Keratinocyte (primary cell): ENCODE results near the gene ANGPT4.

Experiments
- EZH2 ChIP-seq: IDR thresholded peaks from one replicate; pipeline ENCODE4 v1.6.1; 2012; ENCODE audit warnings: inconsistent platforms, mild to moderate bottlenecking, low read length, moderate library complexity
- TF ChIP-seq, protein P1 (sequence below), 3 experiments: IDR thresholded peaks in 1 of 3; conservative IDR thresholded peaks in 1 of 3; optimal IDR thresholded peaks in 1 of 3; 2 replicates in 2 of 3; 3 replicates in 1 of 3; pipeline versions ENCODE3 to v1.5.1; 2011; ENCODE audit warnings: low read length in 3 of 3, mild to moderate bottlenecking in 3 of 3, moderate library complexity in 2 of 3, control low read depth in 1 of 3, inconsistent platforms in 1 of 3; ENCODE audit not compliant: insufficient read depth in 2 of 3; ENCODE audit errors: extremely low read depth in 1 of 3

DNA sequence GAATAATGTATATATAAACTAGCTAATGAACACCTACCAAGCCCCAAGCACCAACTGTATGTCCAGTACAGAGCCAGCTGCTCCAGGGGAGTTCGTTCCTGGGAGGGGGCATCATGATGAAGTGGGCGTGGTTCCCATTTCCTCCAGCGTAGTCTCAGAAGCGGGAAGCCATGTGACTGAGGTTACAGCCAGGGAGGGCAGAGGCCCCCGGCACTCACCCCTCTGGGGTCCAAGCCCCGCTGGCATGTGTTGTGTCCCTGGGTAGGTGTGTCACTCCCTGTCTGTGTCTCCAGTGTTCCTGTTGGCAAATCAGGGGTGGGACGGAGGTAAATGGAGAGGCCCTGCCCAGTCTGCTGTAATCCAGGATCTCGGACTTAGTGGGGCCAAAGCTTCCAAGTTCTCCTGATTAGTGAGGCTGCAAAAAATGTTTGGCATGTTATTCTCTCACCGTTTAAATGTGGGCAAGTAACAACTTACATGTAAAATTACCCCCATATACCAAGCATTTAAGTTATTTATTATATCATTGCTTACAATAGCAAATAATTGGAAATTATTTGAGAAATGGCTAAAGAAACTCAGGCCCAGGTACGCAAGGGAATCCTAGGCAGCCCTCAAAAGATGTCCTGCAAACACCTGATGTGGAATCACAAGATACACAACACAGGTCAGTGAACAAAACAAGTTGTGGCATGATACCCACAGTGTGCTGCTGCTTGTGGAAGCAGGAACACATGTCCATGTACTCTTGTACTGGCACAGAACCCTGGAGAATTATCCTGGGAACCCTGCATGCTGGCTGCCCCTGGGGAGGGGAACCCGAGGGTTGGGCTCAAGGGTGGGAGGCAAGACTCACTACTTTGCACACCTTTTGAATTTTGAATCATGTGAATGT lies 60.4 kb downstream of the ANGPT4 start:
- TF ChIP-seq, protein P1, sequence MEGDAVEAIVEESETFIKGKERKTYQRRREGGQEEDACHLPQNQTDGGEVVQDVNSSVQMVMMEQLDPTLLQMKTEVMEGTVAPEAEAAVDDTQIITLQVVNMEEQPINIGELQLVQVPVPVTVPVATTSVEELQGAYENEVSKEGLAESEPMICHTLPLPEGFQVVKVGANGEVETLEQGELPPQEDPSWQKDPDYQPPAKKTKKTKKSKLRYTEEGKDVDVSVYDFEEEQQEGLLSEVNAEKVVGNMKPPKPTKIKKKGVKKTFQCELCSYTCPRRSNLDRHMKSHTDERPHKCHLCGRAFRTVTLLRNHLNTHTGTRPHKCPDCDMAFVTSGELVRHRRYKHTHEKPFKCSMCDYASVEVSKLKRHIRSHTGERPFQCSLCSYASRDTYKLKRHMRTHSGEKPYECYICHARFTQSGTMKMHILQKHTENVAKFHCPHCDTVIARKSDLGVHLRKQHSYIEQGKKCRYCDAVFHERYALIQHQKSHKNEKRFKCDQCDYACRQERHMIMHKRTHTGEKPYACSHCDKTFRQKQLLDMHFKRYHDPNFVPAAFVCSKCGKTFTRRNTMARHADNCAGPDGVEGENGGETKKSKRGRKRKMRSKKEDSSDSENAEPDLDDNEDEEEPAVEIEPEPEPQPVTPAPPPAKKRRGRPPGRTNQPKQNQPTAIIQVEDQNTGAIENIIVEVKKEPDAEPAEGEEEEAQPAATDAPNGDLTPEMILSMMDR (optimal IDR thresholded peaks at IDR 0.05 in 1 of 3, IDR thresholded peaks at IDR 0.05 in 1 of 3, conservative IDR thresholded peaks at IDR 0.05 in 1 of 3; ENCODE audit: extremely low read depth in 1 of 3, insufficient read depth in 2 of 3, low read length in 3 of 3), result no peak
- TF ChIP-seq EZH2, result no peak
